Measurements from ENCODE around the gene SOD2. TPM values are rescaled to one million over a fixed set of nuclear protein-coding genes. Genes with fewer than 3 reads are reported as not detected.
"Not testable (repeated sequence)": the region's sequence is repeated elsewhere in the genome, so short reads cannot be mapped to it uniquely, and the experiment has no call there.

SOD2 gene
- 1,000 to 10,000 TPM in 1 of 8 experiments, 100 to 1,000 TPM in 4, 10 to 100 TPM in 3; 60.7 to 2,068 (median 114) TPM for total RNA-seq

DNA sequence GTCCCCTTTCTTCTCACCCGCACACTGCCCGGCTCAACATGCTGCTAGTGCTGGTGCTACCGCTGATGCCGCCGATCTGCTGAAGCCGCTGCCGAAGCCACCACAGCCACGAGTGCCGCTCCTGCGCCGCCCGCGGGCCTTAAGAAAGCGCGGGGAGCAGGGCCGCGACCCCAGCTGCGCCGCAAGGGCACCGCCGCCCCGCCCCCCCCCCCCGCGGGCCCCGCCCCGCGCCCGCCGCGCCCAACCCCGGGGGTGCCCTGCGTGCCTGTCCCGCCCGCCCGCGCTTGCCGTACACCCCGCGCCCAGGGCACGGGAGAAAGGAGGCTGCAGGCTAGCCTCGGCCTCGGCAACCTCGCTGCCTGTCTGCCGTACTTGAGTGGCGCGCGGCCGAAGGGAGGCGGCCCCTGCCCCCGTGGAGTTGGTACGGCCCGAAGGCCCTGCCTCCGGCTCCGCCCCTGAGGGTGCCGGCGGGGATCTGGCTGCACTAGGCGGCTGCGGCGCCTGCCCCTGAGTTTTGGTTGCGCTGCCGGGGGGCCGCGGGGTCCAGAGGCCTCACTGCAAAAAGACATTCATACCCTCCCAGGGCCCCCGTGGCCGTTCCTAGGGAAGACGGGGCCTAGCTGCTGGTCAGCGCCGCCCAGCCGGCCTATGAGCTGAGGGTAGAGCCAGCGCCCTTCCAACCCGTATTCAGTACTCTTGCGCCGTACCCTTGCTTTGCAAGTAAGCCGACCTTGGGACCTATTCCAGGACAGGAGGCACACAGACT lies at the start of gene SOD2:
Gene SOD2 (minus strand): TSS at position 114 of the 766 bp plus-strand sequence. CDS start 74 bp downstream, at position 40.
- peak; percentile 67 to 90 (median 86) for ATAC-seq (replicated peaks in 6 of 8)
- Histone ChIP-seq H3K4me3 (peak within 1 kb of the TSS; percentile 71 to 92 (median 86)), H3K4me1 (replicated peaks in 1 of 2) (peaks cover 18 to 19% of the 10 kb centered on the region in 2 donors), H3K27ac (peak within 1 kb of the TSS; percentile 98 to 100)
- WGBS, 10 experiments = 0 to 2% (median 0%) methylated on average over 1 to 11 of the region's 74 CpGs; no CpG with 5 or more reads in 5 of the 10 experiments
- in situ Hi-C loops (cut with MboI; ENCODE audit: low pct_unique_long_range_greater_than_20kb in 2 of 9, low sequenced_read_pairs in 9 of 9, unreplicated experiment in 9 of 9) = no loop called here

DNA sequence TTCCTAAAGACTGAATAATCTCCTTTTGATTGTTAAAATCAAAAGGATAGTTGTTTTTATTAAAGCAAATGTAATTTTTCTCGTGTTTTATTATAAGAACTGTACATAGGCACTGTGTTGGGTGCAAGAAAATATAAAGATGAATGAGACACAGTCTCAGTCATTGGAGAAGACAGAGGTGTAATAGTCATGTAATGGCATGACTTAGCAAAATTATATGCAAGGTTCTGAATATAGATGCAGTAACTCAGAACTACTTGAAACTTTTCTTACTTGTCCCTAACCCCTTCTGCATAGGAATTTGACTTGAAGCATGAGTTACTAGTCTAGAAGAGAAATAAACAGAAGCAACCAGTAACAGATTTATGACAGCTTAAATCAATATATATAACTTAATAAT lies 49.1 kb upstream of the SOD2 start:
- in situ Hi-C loops (cut with MboI; ENCODE audit: low pct_unique_long_range_greater_than_20kb in 2 of 9, low sequenced_read_pairs in 9 of 9, unreplicated experiment in 9 of 9) = no loop called here
- ATAC-seq (replicated peaks in 6 of 8) = peak in 2 of 8 experiments; percentile 42 to 49
- Histone ChIP-seq H3K4me1 (replicated peaks in 1 of 2) (no peaks in the 10 kb centered on the region), H3K27ac (no peak overlapping the region), H3K4me3 (no peak overlapping the region)
- WGBS, 10 experiments = 64 to 100% (median 100%) methylated on average over 1 of the region's 1 CpG; no CpG with 5 or more reads in 1 of the 10 experiments

DNA sequence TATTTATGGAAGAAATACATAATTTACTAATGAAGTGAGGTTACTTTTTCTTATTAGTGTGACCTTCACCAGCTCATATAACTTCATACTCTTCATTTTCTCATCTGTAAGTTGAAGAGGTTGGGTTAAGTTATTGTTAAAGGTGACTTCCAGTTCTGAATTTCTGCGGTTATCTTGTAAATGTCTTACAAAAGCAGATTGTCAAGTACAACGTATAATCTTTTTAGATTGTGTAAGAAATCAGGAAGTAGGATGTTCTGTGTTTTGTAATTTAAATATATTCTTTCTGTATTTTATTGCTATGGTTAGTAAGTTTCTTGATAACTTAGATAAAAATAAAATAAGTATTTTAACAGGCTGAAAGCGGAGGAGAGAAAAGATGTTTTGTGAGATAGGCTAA lies 46.3 kb upstream of the SOD2 start:
- ATAC-seq (replicated peaks in 6 of 8) = no peak
- no peak overlapping the region for H3K27ac ChIP-seq
- H3K4me1 ChIP-seq (replicated peaks in 1 of 2) = no peaks in the 10 kb centered on the region
- in situ Hi-C loops (cut with MboI; ENCODE audit: low pct_unique_long_range_greater_than_20kb in 2 of 9, low sequenced_read_pairs in 9 of 9, unreplicated experiment in 9 of 9) = no loop called here
- 53 to 100% (median 86%) methylated on average over 1 to 3 of the region's 3 CpGs for WGBS, 10 experiments
- no peak overlapping the region for H3K4me3 ChIP-seq

DNA sequence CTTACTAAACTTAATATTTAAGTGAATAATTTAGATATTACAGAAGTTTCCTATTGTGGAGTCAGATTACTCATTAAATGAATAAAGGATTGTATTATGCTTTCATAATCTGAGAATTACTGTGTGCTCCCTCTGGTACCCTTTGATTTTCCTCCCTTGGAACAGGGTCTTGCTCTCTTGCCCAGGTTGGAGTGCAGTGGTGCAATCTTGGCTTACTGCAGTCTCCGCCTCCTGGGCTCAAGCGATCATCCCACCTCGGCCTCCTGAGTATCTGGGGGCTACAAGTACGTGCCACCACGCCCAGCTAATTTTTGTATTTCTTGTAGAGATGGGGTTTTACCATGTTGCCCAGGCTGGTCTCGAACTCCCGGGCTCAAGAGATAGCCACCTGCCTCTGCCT lies 43.9 kb upstream of the SOD2 start:
- in situ Hi-C loops (cut with MboI; ENCODE audit: low pct_unique_long_range_greater_than_20kb in 2 of 9, low sequenced_read_pairs in 9 of 9, unreplicated experiment in 9 of 9) = no loop called here
- no peak overlapping the region for H3K27ac ChIP-seq
- no peak overlapping the region for H3K4me3 ChIP-seq
- no peaks in the 10 kb centered on the region for H3K4me1 ChIP-seq (replicated peaks in 1 of 2)
- WGBS, 10 experiments = 66 to 95% (median 94%) methylated on average over 3 to 7 of the region's 7 CpGs; no CpG with 5 or more reads in 4 of the 10 experiments
- no peak for ATAC-seq (replicated peaks in 6 of 8)

DNA sequence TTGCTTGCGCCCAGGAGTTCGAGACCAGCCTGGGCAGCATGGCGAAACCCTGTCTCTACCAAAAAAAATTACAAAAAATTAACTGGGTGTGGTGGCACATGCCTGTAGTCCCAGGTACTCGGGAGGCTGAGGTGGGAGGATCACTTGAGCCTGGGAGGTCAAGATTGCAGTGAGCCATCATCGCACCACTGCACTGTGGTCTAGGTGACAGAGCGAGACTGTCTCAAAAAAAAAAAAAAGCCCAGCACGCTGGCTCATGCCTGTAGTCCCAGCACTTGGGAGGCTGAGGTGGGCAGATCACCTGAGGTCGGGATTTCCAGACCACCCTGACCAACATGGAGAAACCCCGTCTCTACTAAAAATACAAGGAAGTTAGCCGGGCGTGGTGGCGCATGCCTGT lies 40.4 kb upstream of the SOD2 start:
- H3K4me3 ChIP-seq; ATAC-seq (replicated peaks in 6 of 8); in situ Hi-C loops (cut with MboI; ENCODE audit: low pct_unique_long_range_greater_than_20kb in 2 of 9, low sequenced_read_pairs in 9 of 9, unreplicated experiment in 9 of 9); H3K27ac ChIP-seq: not testable (repeated sequence)
- peaks cover 3 to 15% of the 10 kb centered on the region in 2 donors for H3K4me1 ChIP-seq (replicated peaks in 1 of 2)
- WGBS, 10 experiments = 79 to 100% (median 100%) methylated on average over 1 to 9 of the region's 12 CpGs; no CpG with 5 or more reads in 3 of the 10 experiments

DNA sequence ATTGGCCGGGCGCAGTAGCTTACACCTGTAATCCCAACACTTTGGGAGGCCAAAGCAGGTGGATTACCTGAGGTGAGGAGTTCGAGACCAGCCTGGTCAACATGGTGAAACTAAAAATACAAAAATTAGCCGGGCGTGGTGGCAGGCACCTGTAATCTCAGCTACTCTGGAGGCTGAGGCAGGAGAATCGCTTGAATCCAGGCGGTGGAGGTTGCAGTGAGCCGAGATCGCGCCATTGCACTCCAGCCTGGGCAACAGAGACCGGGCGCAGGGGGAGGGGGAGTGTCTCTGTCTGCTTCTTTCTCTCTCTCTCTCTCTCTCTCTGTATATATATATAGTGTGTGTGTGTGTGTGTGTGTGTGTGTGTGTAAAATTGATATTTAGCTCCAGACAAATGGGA lies 39.5 kb upstream of the SOD2 start:
- H3K27ac ChIP-seq; ATAC-seq (replicated peaks in 6 of 8); in situ Hi-C loops (cut with MboI; ENCODE audit: low pct_unique_long_range_greater_than_20kb in 2 of 9, low sequenced_read_pairs in 9 of 9, unreplicated experiment in 9 of 9); H3K4me3 ChIP-seq: not testable (repeated sequence)
- peaks cover 3 to 15% of the 10 kb centered on the region in 2 donors for H3K4me1 ChIP-seq (replicated peaks in 1 of 2)
- 80 to 100% (median 93%) methylated on average over 1 to 10 of the region's 12 CpGs for WGBS, 10 experiments

DNA sequence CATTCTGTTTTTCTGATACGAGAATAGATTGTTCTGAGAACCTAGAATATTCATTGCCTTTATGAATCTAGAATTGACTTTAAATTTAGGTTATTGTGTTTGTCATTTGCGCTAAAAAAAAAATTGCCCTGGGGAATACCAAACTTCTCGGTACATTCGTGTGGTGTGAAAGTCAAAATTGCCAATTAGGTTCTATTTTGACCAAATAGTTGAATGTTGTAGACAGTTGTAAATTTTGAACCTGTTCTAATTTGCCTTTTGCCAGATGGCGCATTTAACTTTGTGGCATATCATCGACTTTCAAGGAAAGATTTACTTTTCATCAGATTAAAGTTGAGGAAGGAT lies 37.3 kb upstream of the SOD2 start:
- H3K27ac ChIP-seq = no peak overlapping the region
- in situ Hi-C loops (cut with MboI; ENCODE audit: low pct_unique_long_range_greater_than_20kb in 2 of 9, low sequenced_read_pairs in 9 of 9, unreplicated experiment in 9 of 9) = no loop called here
- peaks cover 3 to 22% of the 10 kb centered on the region in 2 donors for H3K4me1 ChIP-seq (replicated peaks in 1 of 2)
- H3K4me3 ChIP-seq = peak overlapping the region in 1 of 5 donors; percentile 93
- no peak for ATAC-seq (replicated peaks in 6 of 8)
- WGBS, 10 experiments = 33 to 100% (median 81%) methylated on average over 1 to 6 of the region's 6 CpGs

DNA sequence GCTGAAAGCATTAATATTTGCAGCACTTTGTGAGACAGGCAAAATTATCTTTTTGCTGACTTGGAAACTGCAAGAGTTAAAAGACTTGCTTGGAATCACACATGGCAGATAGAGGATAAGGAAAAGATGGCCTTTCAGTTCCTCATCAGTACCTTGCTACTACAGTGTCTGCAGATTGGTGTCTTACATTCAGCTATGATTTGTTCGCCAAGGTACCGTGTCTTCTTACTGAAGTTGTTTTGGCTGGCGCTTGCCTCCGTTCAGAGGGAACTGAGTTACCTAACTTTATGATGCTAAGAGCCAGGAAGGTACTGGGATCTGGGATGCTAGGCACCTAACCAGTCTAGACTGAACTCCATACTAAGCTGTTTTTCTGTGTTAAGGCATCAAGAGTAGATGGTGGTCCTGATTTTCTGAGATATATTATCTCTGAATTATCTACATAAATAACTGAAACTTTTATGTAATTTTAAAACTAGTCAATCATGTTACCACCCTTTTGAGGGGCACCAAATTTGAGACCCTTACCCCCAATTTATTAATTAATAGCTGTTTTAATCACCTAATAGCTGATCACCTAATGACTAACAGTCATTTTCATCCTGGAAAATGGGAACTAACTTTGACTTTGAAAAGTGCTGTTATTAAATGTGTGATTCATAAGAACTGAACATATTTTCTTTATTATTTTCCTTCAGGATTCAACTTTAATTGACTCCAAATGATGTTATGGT lies 36.7 kb upstream of the SOD2 start:
- in situ Hi-C loops (cut with MboI; ENCODE audit: low pct_unique_long_range_greater_than_20kb in 2 of 9, low sequenced_read_pairs in 9 of 9, unreplicated experiment in 9 of 9) = no loop called here
- Histone ChIP-seq H3K27ac (no peak overlapping the region), H3K4me1 (replicated peaks in 1 of 2) (peaks cover 3 to 22% of the 10 kb centered on the region in 2 donors), H3K4me3 (peak overlapping the region; percentile 82 to 98 (median 96))
- ATAC-seq (replicated peaks in 6 of 8) = no peak
- 0 to 44% (median 25%) methylated on average over 1 to 4 of the region's 4 CpGs; no CpG with 5 or more reads in 2 of the 10 experiments for WGBS, 10 experiments

DNA sequence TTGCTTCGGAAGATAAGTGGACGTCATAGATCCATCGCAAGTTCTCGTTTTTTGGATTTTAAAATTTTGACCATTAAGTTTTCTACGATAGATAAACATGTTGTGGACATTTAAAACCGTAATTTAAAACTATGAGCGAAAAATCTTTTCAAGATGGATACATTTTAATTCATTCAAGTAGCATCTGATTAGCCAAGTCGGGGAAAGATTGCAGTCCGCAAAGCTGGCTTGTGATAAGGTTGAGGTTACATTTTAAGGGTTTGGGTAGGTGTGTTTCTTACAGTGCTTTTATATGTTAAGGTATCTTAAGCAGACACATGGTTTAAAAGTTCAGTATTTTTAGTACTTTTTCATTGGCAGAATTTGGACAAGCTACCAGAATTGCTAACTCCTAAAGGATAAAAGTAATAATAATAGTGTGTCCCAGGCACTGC lies 35.5 kb upstream of the SOD2 start:
- H3K4me1 ChIP-seq (replicated peaks in 1 of 2) = peaks cover 3 to 22% of the 10 kb centered on the region in 2 donors
- ATAC-seq (replicated peaks in 6 of 8) = no peak
- H3K4me3 ChIP-seq = peak overlapping the region; percentile 82 to 98 (median 96)
- in situ Hi-C loops (cut with MboI; ENCODE audit: low pct_unique_long_range_greater_than_20kb in 2 of 9, low sequenced_read_pairs in 9 of 9, unreplicated experiment in 9 of 9) = no loop called here
- WGBS, 10 experiments = 0 to 2% (median 1%) methylated on average over 3 to 9 of the region's 9 CpGs
- no peak overlapping the region for H3K27ac ChIP-seq

DNA sequence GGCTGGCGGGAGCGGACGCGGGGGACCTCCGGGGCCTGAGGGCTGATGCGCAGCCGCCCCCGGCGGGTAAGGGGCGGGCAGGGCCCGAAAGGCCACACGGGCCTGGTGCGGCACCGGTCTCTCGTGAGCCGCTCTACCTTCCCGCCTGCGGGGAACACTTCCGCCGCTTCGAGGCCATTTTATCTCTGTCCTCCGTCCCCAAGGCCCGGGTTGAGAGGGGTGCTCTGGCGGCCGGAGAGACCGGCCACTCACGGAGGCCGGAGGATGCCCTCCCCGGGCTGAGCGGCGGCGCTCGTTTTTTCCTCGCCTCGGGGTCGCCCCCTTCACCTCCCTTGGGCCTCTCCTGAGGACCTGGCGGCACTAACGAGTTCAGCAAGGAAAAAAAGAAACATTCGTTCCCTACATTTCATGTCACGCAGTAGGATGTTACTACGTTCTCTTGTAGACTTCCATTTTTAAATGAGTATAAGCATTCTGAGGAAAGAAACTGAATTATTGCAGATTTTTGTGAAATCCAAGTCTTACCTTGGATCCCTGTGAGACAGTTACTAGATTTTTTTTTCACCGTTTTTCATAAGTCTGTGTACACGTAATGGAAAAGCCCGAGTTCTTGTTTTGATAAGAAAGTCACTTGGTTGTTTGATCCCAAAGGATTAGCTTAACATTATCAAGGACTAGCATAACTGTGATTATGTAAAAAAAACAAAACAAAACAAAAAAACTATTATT lies 34.8 kb upstream of the SOD2 start:
- peak; percentile 35 to 50 (median 47) for ATAC-seq (replicated peaks in 6 of 8)
- 0 to 5% (median 0%) methylated on average over 1 to 22 of the region's 44 CpGs for WGBS, 10 experiments
- in situ Hi-C loops (cut with MboI; ENCODE audit: low pct_unique_long_range_greater_than_20kb in 2 of 9, low sequenced_read_pairs in 9 of 9, unreplicated experiment in 9 of 9) = no loop called here
- Histone ChIP-seq H3K27ac (peak overlapping the region; percentile 100), H3K4me3 (peak overlapping the region; percentile 82 to 98 (median 96)), H3K4me1 (replicated peaks in 1 of 2) (peaks cover 3 to 22% of the 10 kb centered on the region in 2 donors)

DNA sequence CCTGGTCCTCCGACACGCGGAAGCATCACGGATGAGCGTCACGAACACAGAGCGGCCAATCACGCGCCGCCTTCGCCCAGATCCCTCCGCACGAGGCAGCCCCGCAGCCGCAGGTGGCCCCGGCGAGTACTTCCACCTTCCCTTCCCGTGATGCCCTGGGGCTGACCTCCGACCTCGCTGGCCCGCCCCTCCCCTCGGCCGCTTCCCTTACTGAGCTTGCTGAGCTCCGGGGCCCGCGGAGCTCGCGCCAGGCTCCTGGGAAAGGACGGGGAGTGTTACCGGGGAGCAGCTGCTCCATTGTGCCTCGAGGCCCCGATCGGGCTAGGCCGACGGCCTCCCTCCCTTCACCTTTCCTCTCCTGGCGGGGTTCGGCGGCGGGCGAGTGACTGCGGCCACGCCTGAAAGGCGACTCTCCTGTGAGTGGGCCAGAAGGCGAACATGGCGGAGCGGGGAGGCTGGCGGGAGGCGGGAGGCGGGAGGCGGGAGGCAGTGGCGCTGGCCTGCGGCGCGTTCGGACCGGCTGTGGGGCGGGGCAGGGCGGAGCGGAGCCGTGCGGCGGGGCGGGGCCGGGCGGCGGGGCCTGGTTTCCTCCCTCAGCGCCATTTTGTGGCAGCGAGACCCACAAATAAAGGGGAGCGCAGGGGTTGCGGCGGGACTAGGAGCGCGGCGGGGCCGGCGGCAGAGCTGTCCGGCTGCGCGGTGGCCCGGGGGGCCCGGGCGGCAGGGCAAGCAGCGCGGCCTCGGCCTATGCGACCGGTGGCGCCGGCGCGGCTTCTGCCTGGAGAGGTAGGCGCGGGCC lies 34.1 kb upstream of the SOD2 start, which contains the start of gene WTAP:
Gene WTAP (plus strand): TSS at position 589 of the 799 bp plus-strand sequence. CDS start 8,760 bp downstream, outside the sequence.
- Histone ChIP-seq H3K4me3 (peak within 1 kb of the TSS; percentile 82 to 98 (median 96)), H3K27ac (peak within 1 kb of the TSS; percentile 100), H3K4me1 (replicated peaks in 1 of 2) (peaks cover 3 to 22% of the 10 kb centered on the region in 2 donors)
- peak; percentile 71 to 90 (median 86) for ATAC-seq (replicated peaks in 6 of 8)
- 0% methylated on average over 1 to 3 of the region's 93 CpGs; no CpG with 5 or more reads in 7 of the 10 experiments for WGBS, 10 experiments
- in situ Hi-C loops (cut with MboI; ENCODE audit: low pct_unique_long_range_greater_than_20kb in 2 of 9, low sequenced_read_pairs in 9 of 9, unreplicated experiment in 9 of 9) = no loop called here
